Measurements from ENCODE around the gene PLIN3. TPM values are rescaled to one million over a fixed set of nuclear protein-coding genes. Genes with fewer than 3 reads are reported as not detected.

The PLIN3 gene
- total and polyA plus RNA-seq, 2 of the 8 experiments (the other 6 are each of a cell fraction or from before 2014, with no cell fraction given) = 60.7 to 61.5 TPM

DNA sequence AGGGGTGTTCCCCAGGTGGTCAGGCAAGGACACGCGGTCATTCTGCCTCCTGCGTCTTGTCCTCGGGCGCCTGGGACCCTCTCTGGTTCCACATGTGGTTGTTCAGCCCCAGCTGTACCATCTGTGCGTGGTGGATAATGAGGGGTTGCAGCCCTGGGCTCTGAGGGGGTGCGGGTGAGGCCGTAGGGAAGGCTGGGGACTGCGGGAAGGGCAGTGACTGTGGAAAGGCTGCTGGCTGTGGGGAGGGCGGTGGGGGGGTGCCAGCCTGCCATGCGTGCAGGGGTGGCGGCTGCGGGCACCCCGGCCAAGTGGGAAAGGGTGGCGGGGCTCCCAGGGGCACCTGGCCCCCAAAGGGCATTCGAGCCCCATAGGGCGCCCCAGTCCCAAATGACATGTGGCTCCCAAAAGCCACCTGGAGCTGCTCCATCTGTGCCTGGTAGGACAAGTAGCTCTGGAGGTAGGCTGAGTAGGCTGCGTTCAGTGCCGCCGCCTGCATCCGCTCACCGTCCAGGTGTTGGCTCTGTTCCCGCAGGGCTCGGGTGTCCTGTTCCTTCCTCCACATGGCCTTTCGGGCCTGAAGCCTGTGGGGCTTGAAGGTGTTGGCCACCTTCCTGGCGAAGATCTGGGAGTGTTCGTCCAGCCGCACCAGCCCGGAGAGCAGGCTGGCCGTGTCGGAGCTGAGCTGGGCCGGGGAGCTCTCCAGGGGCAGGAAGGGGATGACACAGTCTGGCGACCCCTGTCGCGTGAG lies 51.1 kb downstream of the PLIN3 start:
- peak overlapping the region; percentile 88 for H4K8ac ChIP-seq (ENCODE audit: extremely low read depth, insufficient read depth, low read length)
- no peak overlapping the region for H3K56ac ChIP-seq (replicated peaks; ENCODE audit: insufficient read length, low read depth, low read length)
- peak overlapping the region; percentile 97 for H2BK15ac ChIP-seq (ENCODE audit: low read length)
- peak overlapping the region; percentile 75 for H3K4ac ChIP-seq (replicated peaks; ENCODE audit: insufficient read length, low read depth, low read length)
- no peak overlapping the region for H3K4me2 ChIP-seq (ENCODE audit: insufficient read depth in 1 of 2, low read depth in 2 of 2, low read length in 2 of 2)
- 96% methylated on average over 19 of the region's 35 CpGs; no CpG with 5 or more reads in 1 of the 2 experiments for WGBS, 2 experiments (ENCODE audit: extremely low coverage in 1 of 2, insufficient coverage in 1 of 2, insufficient read length in 1 of 2, insufficient replicate concordance in 2 of 2, low coverage in 1 of 2, low lambda C conversion rate in 2 of 2, missing lambda C conversion rate in 1 of 2)
- H3K14ac ChIP-seq (ENCODE audit: insufficient read length) = no peak overlapping the region
- peak overlapping the region in 1 of 4 experiments; percentile 6; a peak in 2 of 7 replicates for H3K9ac ChIP-seq (replicated peaks in 1 of 4; ENCODE audit: extremely low read depth in 1 of 4, low read depth in 3 of 4, low read length in 3 of 4)
- no peaks in the 10 kb centered on the region for H3K36me3 ChIP-seq (ENCODE audit: control insufficient read depth in 2 of 4, insufficient read depth in 4 of 4, low read length in 3 of 4)
- TF ChIP-seq, protein P1, sequence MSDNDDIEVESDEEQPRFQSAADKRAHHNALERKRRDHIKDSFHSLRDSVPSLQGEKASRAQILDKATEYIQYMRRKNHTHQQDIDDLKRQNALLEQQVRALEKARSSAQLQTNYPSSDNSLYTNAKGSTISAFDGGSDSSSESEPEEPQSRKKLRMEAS (IDR thresholded peaks at IDR 0.05) = peak; percentile 21; the same call in 1 of the 2 replicates
- TF ChIP-seq, protein P2, sequence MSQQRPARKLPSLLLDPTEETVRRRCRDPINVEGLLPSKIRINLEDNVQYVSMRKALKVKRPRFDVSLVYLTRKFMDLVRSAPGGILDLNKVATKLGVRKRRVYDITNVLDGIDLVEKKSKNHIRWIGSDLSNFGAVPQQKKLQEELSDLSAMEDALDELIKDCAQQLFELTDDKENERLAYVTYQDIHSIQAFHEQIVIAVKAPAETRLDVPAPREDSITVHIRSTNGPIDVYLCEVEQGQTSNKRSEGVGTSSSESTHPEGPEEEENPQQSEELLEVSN (IDR thresholded peaks at IDR 0.05) = peak; percentile 14; the same call in 1 of the 2 replicates
- no peak for TF ChIP-seq CBX5 (IDR thresholded peaks at IDR 0.05; ENCODE audit: low read depth, low read length)
- H3K18ac ChIP-seq (ENCODE audit: extremely low read depth, low read length) = peak overlapping the region; percentile 15
- CTCF ChIA-PET (ENCODE audit: partially characterized antibody) = interaction anchor here (0.6 to 10.0 kb wide), 9 partner anchors 6 to 214 kb away, joined by 3 to 71 read pairs (median 4); no protein-coding TSS in a partner anchor
- no peaks in the 10 kb centered on the region for H3K23me2 ChIP-seq (ENCODE audit: low read depth, low read length)
- no peak overlapping the region for H2BK20ac ChIP-seq (ENCODE audit: low read length)
- peaks cover 2 to 4% of the 10 kb centered on the region in 2 experiments; a peak in 2 of 4 replicates for H3K9me3 ChIP-seq (ENCODE audit: insufficient read depth in 2 of 2, low read depth in 1 of 2, low read length in 1 of 2)
- no peak overlapping the region for H3K4me3 ChIP-seq (ENCODE audit: extremely low read depth in 1 of 4, insufficient read depth in 2 of 4, low read depth in 3 of 4, low read length in 4 of 4)
- H3K23ac ChIP-seq (ENCODE audit: insufficient read length) = no peak overlapping the region
- H4K91ac ChIP-seq (replicated peaks; ENCODE audit: insufficient read length, low read length) = peak overlapping the region; percentile 85
- H4K5ac ChIP-seq (ENCODE audit: insufficient read length, low read depth, low read length) = peak overlapping the region; percentile 82
- no peak overlapping the region for H2BK5ac ChIP-seq (ENCODE audit: low read depth, low read length)
- no peak overlapping the region for H2BK120ac ChIP-seq (replicated peaks; ENCODE audit: low read depth, low read length)
- H3K27me3 ChIP-seq (replicated peaks in 1 of 4; ENCODE audit: control insufficient read depth in 3 of 4, extremely low read depth in 1 of 4, insufficient read depth in 3 of 4, low read length in 3 of 4) = peaks cover 0 to 14% (median 12%) of the 10 kb centered on the region in 4 experiments; a peak in 6 of 7 replicates
- H3K79me2 ChIP-seq (ENCODE audit: control insufficient read depth in 1 of 2, insufficient read depth in 2 of 2, low read length in 2 of 2) = no peaks in the 10 kb centered on the region
- FAIRE-seq (no peak), DNase-seq (ENCODE audit: low read depth in 1 of 2, low spot score in 2 of 2) (no peak)
- H3K27ac ChIP-seq (ENCODE audit: low read depth, low read length) = no peak overlapping the region
- H2AK5ac ChIP-seq (ENCODE audit: low read depth, low read length) = peak overlapping the region; percentile 9; the same call in 1 of the 2 replicates
- H2AFZ ChIP-seq (ENCODE audit: low read length) = 0 out of 2 replicates have a peak overlapping the region, but pooled peaks have one; percentile 1
- H4K20me1 ChIP-seq (replicated peaks in 1 of 2; ENCODE audit: control insufficient read depth in 1 of 2, insufficient read depth in 2 of 2, low read length in 2 of 2) = no peaks in the 10 kb centered on the region
- POLR2A ChIA-PET (ENCODE audit: partially characterized antibody) = interaction anchor here (0.6 kb wide), 1 partner anchor 51 kb away, joined by 4 read pairs; the partner anchor contains the start of gene PLIN3
- no peaks in the 10 kb centered on the region; a peak in 1 of 7 replicates for H3K4me1 ChIP-seq (replicated peaks in 1 of 4; ENCODE audit: control insufficient read depth in 3 of 4, insufficient read depth in 4 of 4, low read length in 3 of 4)
- no peaks in the 10 kb centered on the region for H3K79me1 ChIP-seq (ENCODE audit: low read depth, low read length)
- H2BK12ac ChIP-seq (ENCODE audit: low read depth, low read length) = peak overlapping the region; percentile 93; the same call in 1 of the 2 replicates
